Kidney (tissue), 14 donors: ENCODE measurements around the gene C3AR1. TPM values are rescaled to one million over a fixed set of nuclear protein-coding genes. Genes with fewer than 3 reads are reported as not detected.
A peak's percentile ranks its signal among the peaks of the same experiment; 100 is the strongest.

Source experiments
- DNase-seq, 5 donors: peaks; one replicate each; pipeline ENCODE4 v3.0.0-alpha.2; 2013 to 2020
- FAIRE-seq: peaks from 2 replicates; lab custom pipeline; 2012; peaks lifted over from hg19 to GRCh38; lab: Jason Lieb, UNC
- H3K27ac ChIP-seq, 2 donors: one replicate each; pipeline ENCODE4 v1.7.0; 2013; ENCODE audit warnings: low read depth in 2 of 2, low read length in 2 of 2, inconsistent platforms in 1 of 2
- H3K27me3 ChIP-seq: one replicate; pipeline ENCODE4 v1.7.1; 2013; ENCODE audit warnings: low read length, inconsistent platforms; ENCODE audit not compliant: control insufficient read depth, insufficient read depth
- H3K36me3 ChIP-seq, 3 donors: one replicate each; pipeline versions ENCODE4 v1.7.0 to v1.7.1; 2013; ENCODE audit warnings: low read length in 3 of 3, control low read depth in 1 of 3, inconsistent platforms in 1 of 3; ENCODE audit not compliant: insufficient read depth in 3 of 3, control insufficient read depth in 2 of 3
- H3K4me1 ChIP-seq, 3 donors: one replicate each; pipeline versions ENCODE4 v1.7.0 to v1.7.1; 2013; ENCODE audit warnings: low read length in 3 of 3, inconsistent platforms in 1 of 3, low read depth in 1 of 3; ENCODE audit not compliant: control insufficient read depth in 2 of 3, insufficient read depth in 2 of 3
- H3K4me3 ChIP-seq, 3 donors: one replicate each; pipeline versions ENCODE4 v1.7.0 to v1.8.1; 2013; ENCODE audit warnings: low read length in 3 of 3, control low read depth in 1 of 3, inconsistent platforms in 1 of 3
- H3K9ac ChIP-seq, 3 donors: one replicate each; pipeline versions ENCODE4 v1.7.0 to v1.7.1; 2013; ENCODE audit warnings: low read length in 3 of 3, control low read depth in 1 of 3, inconsistent platforms in 1 of 3
- H3K9me3 ChIP-seq, 3 donors: one replicate each; pipeline versions ENCODE4 v1.7.0 to v1.7.1; 2013; ENCODE audit warnings: low read length in 3 of 3, control low read depth in 1 of 3, inconsistent platforms in 1 of 3; ENCODE audit not compliant: control insufficient read depth in 2 of 3, insufficient read depth in 1 of 3
- CTCF ChIP-seq: IDR thresholded peaks from 3 replicates; pipeline ENCODE4 v1.5.1; 2012; ENCODE audit warnings: mild to moderate bottlenecking, moderate library complexity, borderline replicate concordance; ENCODE audit not compliant: insufficient read depth; ENCODE audit errors: extremely low read depth
- intact Hi-C: fragments of 100-400 bp; cut with DNase I; formaldehyde crosslinking; loops from one replicate; pipeline ENCODE4 v1.11.1; 2022
- polyA plus RNA-seq: library from polyadenylated mRNA; stranded (reverse); fragments of 350-450 nt; fragmentation: Illumina TruSeq; extraction: RNeasy Lipid Tissue Mini Kit (QIAGEN cat#74804); gene quantifications from one replicate; pipeline ENCODE4 v1.2.3, GENCODE V29; 2014; ENCODE audit warnings: low read depth, low replicate concordance; ENCODE audit not compliant: insufficient read depth
- total RNA-seq: library from RNA; stranded (reverse); fragmentation: NEBNext Ultra II Directional; extraction: Animal tissue kit (Norgen Biotek cat#: 25700); gene quantifications from one replicate; pipeline ENCODE4 v1.2.1, GENCODE V29; 2021
- donor health status: control.
- donor health status: control.
- donor health status: control.
- donor health status: control.
- donor health status: control.
- donor health status: DM: yes; HTN: yes; CAD: no.
- donor health status: Normal renal cell carcinoma (clear cell type).

Gene C3AR1
- total and polyA plus RNA-seq, 2 donors from 2014 or later = 2.9 to 17.7 TPM

- Histone ChIP-seq H3K27ac (peak overlapping the region in 1 of 2 donors; percentile 49), H3K4me3 (peak overlapping the region in 2 of 3 donors; percentile 4 to 90)
Observed at GRCh38 chr12:8035440-8036010, 30.6 kb downstream of the C3AR1 start.

GRCh38 chr12:8034802-8035201 lies 31.4 kb downstream of the C3AR1 start:
- Histone ChIP-seq H3K9ac (peak overlapping the region in 1 of 3 donors; percentile 98), H3K36me3 (peaks cover 0 to 2% (median 0%) of the 10 kb centered on the region in 3 donors), H3K27ac (peak overlapping the region in 1 of 2 donors; percentile 49), H3K27me3 (no peaks in the 10 kb centered on the region), H3K4me1 (peaks cover 6 to 49% (median 31%) of the 10 kb centered on the region in 3 donors), H3K4me3 (peak overlapping the region in 2 of 3 donors; percentile 88 to 90), H3K9me3 (no peaks in the 10 kb centered on the region)
- no peak for DNase-seq
- intact Hi-C loops = no loop called here
- FAIRE-seq = no peak
- TF ChIP-seq CTCF = no peak

More at GRCh38 chr12:8035440-8036010, 30.6 kb downstream of the C3AR1 start:
- FAIRE-seq (no peak), DNase-seq (no peak)
- TF ChIP-seq CTCF = no peak
- no peaks in the 10 kb centered on the region for H3K27me3 ChIP-seq
- peaks cover 6 to 49% (median 31%) of the 10 kb centered on the region in 3 donors for H3K4me1 ChIP-seq
- intact Hi-C loops = no loop called here
- H3K9ac ChIP-seq = peak overlapping the region in 1 of 3 donors; percentile 98
- peaks cover 0 to 5% (median 0%) of the 10 kb centered on the region in 3 donors for H3K36me3 ChIP-seq
- H3K9me3 ChIP-seq = no peaks in the 10 kb centered on the region

DNA sequence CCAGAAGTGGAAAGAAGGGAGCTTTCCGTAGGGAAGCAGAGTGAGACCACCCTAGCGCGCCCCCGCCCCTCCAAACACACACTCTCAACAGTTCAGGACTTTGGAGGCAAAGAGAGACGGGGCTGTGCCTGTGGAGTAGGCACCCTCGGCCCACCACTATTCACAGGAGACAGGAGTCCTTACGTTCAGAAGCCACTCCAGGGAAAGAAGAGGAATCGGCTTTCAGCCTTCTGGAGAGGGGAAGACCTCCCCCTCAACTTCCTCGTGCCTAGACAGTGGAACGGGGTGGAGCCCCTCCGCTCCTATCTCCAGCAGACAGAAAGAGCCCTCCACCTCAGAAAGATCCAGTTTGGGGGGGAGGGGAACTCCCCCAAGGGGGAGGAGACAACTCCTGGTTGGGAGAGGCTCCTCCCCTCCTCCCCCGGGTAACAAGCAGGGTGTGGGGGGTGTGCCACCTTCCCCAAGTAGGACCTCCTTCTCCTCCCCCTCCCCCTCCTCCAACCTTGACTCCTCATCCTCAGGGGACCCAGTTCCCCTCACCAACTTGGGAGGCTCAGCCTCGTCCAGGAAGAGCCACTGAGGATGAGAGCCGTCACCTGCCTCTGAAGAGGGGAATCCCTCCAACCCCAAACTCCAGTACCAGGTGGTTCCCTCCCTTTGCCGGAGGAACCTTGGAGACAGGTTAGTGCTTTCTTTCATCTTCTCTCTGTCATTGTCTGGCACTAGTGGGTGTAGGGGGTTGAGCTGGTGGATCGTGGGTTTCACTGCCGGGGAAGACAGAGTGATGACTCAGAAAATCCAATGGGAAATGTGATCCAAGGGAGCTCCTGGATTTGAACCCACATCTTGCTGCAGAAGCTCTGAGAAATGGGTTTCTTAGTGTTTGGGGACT lies 32.8 kb downstream of the C3AR1 start:
- Histone ChIP-seq H3K4me3 (peak overlapping the region; percentile 68 to 90 (median 88)), H3K9me3 (no peaks in the 10 kb centered on the region), H3K36me3 (no peaks in the 10 kb centered on the region), H3K4me1 (peaks cover 2 to 41% (median 27%) of the 10 kb centered on the region in 3 donors), H3K27me3 (no peaks in the 10 kb centered on the region), H3K27ac (peak overlapping the region; percentile 89 to 90), H3K9ac (peak overlapping the region; percentile 72 to 98 (median 96))
- DNase-seq = peak; percentile 72 to 90 (median 83)
- intact Hi-C loops = no loop called here
- no peak for TF ChIP-seq CTCF
- FAIRE-seq = no peak
